H1 (cell line): ENCODE data around the gene R3HCC1L. TPM values are rescaled to one million over a fixed set of nuclear protein-coding genes. Genes with fewer than 3 reads are reported as not detected.
A peak's percentile ranks its signal among the peaks of the same experiment; 100 is the strongest.

Source experiments
- CTCF ChIA-PET: fragments of 300-600 bp; sonication (Branson Sonifier 250); formaldehyde crosslinking; loops from one replicate; lab custom pipeline; 2021; ENCODE audit not compliant: partially characterized antibody; lab: Charles Lee
- POLR2A ChIA-PET: fragments of 300-600 bp; sonication (Branson Sonifier 250); formaldehyde crosslinking; loops from one replicate; lab custom pipeline; 2021; ENCODE audit warnings: inconsistent platforms; ENCODE audit not compliant: partially characterized antibody; lab: Charles Lee
- DNase-seq, 2 experiments: peaks; one replicate each; pipeline versions ENCODE4 v3.0.0 to v3.0.0-alpha.2; 2010 to 2022; ENCODE audit warnings: low spot score in 2 of 2, low read depth in 1 of 2, mixed read lengths in 1 of 2
- FAIRE-seq: peaks from 2 replicates; lab custom pipeline; 2011; peaks lifted over from hg19 to GRCh38; lab: Jason Lieb, UNC
- H2AFZ ChIP-seq: 2 replicates; pipeline ENCODE4 v1.8.1; 2012; ENCODE audit warnings: low read length, inconsistent platforms
- H2AK5ac ChIP-seq: 2 replicates; pipeline ENCODE4 v1.6.1; 2013; ENCODE audit warnings: low read depth, low read length
- H2BK120ac ChIP-seq: replicated peaks from 2 replicates; pipeline ENCODE3; 2013; ENCODE audit warnings: low read depth, low read length, inconsistent platforms
- H2BK12ac ChIP-seq: 2 replicates; pipeline ENCODE4 v1.6.1; 2013; ENCODE audit warnings: low read depth, low read length
- H2BK15ac ChIP-seq: 2 replicates; pipeline ENCODE4 v1.6.1; 2013; ENCODE audit warnings: low read length
- H2BK20ac ChIP-seq: 2 replicates; pipeline ENCODE4 v1.6.1; 2013; ENCODE audit warnings: low read length
- H2BK5ac ChIP-seq: 2 replicates; pipeline ENCODE4 v1.6.1; 2013; ENCODE audit warnings: low read depth, low read length
- H3K14ac ChIP-seq: 2 replicates; pipeline ENCODE4 v1.6.1; 2013; ENCODE audit warnings: inconsistent platforms; ENCODE audit not compliant: insufficient read length
- H3K18ac ChIP-seq: 2 replicates; pipeline ENCODE4 v1.6.1; 2013; ENCODE audit warnings: low read length; ENCODE audit errors: extremely low read depth
- H3K23ac ChIP-seq: 2 replicates; pipeline ENCODE4 v1.6.1; 2013; ENCODE audit warnings: inconsistent platforms; ENCODE audit not compliant: insufficient read length
- H3K23me2 ChIP-seq: 2 replicates; pipeline ENCODE4 v1.6.1; 2013; ENCODE audit warnings: low read depth, low read length
- H3K27ac ChIP-seq: 2 replicates; pipeline ENCODE4 v1.6.1; 2011; ENCODE audit warnings: low read depth, low read length, inconsistent platforms
- H3K27me3 ChIP-seq, 4 experiments: replicated peaks in 1 of 4; 1 replicate in 1 of 4; 2 replicates in 3 of 4; pipeline versions ENCODE4 v1.6.1 to v1.8.1; 2011 to 2013; ENCODE audit warnings: low read length in 3 of 4, mild to moderate bottlenecking in 3 of 4, inconsistent platforms in 2 of 4, mixed read lengths in 2 of 4, moderate library complexity in 1 of 4; ENCODE audit not compliant: control insufficient read depth in 3 of 4, insufficient read depth in 3 of 4; ENCODE audit errors: extremely low read depth in 1 of 4
- H3K36me3 ChIP-seq, 4 experiments: 2 replicates each; pipeline versions ENCODE4 v1.6.1 to v1.8.1; 2011 to 2013; ENCODE audit warnings: mild to moderate bottlenecking in 4 of 4, low read length in 3 of 4, moderate library complexity in 2 of 4, control low read depth in 1 of 4, inconsistent platforms in 1 of 4; ENCODE audit not compliant: insufficient read depth in 4 of 4, control insufficient read depth in 2 of 4
- H3K4ac ChIP-seq: replicated peaks from 2 replicates; pipeline ENCODE3; 2013; ENCODE audit warnings: low read length, low read depth, mixed read lengths, inconsistent platforms; ENCODE audit not compliant: insufficient read length
- H3K4me1 ChIP-seq, 4 experiments: replicated peaks in 1 of 4; 1 replicate in 1 of 4; 2 replicates in 3 of 4; pipeline versions ENCODE4 v1.6.1 to v1.8.1; 2011 to 2013; ENCODE audit warnings: low read length in 3 of 4, inconsistent platforms in 2 of 4, mixed read lengths in 1 of 4; ENCODE audit not compliant: insufficient read depth in 4 of 4, control insufficient read depth in 3 of 4
- H3K4me2 ChIP-seq, 2 experiments: 2 replicates each; pipeline versions ENCODE4 v1.6.1 to v1.8.1; 2011 to 2013; ENCODE audit warnings: low read depth in 2 of 2, low read length in 2 of 2, control low read depth in 1 of 2, inconsistent platforms in 1 of 2, mild to moderate bottlenecking in 1 of 2; ENCODE audit not compliant: insufficient read depth in 1 of 2
- H3K4me3 ChIP-seq, 4 experiments: fragments of 200-600, 300-600 bp in 1 of 4; sonication (generic), shearing (Covaris generic), sonication (Bioruptor Twin) in 1 of 4; 2 replicates each; pipeline versions ENCODE4 v1.5.1 to v1.8.1; 2011 to 2016; ENCODE audit warnings: low read length in 4 of 4, low read depth in 3 of 4, control low read depth in 2 of 4, inconsistent platforms in 2 of 4, mild to moderate bottlenecking in 2 of 4, mixed read lengths in 1 of 4, moderate library complexity in 1 of 4; ENCODE audit not compliant: insufficient read depth in 2 of 4; ENCODE audit errors: extremely low read depth in 1 of 4
- H3K56ac ChIP-seq: replicated peaks from 2 replicates; pipeline ENCODE3; 2013; ENCODE audit warnings: low read depth, mild to moderate bottlenecking, mixed read lengths, low read length, inconsistent platforms; ENCODE audit not compliant: insufficient read length
- H3K79me1 ChIP-seq: 2 replicates; pipeline ENCODE4 v1.6.1; 2013; ENCODE audit warnings: low read depth, low read length, control low read depth
- H3K79me2 ChIP-seq, 2 experiments: 2 replicates each; pipeline versions ENCODE4 v1.6.1 to v1.8.1; 2012 to 2013; ENCODE audit warnings: low read length in 2 of 2, mild to moderate bottlenecking in 2 of 2, inconsistent platforms in 1 of 2; ENCODE audit not compliant: insufficient read depth in 2 of 2, control insufficient read depth in 1 of 2
- H3K9ac ChIP-seq, 4 experiments: replicated peaks in 1 of 4; 1 replicate in 1 of 4; 2 replicates in 3 of 4; pipeline versions ENCODE4 v1.6.1 to v1.8.1; 2011 to 2013; ENCODE audit warnings: low read depth in 3 of 4, low read length in 3 of 4, control low read depth in 2 of 4, mild to moderate bottlenecking in 2 of 4, moderate library complexity in 2 of 4, inconsistent platforms in 1 of 4; ENCODE audit errors: extremely low read depth in 1 of 4
- H3K9me3 ChIP-seq, 2 experiments: 2 replicates each; pipeline versions ENCODE4 v1.6.1 to v1.8.1; 2012 to 2013; ENCODE audit warnings: mild to moderate bottlenecking in 2 of 2, moderate library complexity in 2 of 2, control low read depth in 1 of 2, inconsistent platforms in 1 of 2, low read depth in 1 of 2, low read length in 1 of 2, mixed read lengths in 1 of 2; ENCODE audit not compliant: insufficient read depth in 2 of 2
- H4K20me1 ChIP-seq, 2 experiments: replicated peaks in 1 of 2; 2 replicates each; pipeline versions ENCODE3 to v1.8.1; 2011 to 2013; ENCODE audit warnings: inconsistent platforms in 2 of 2, low read length in 2 of 2, mild to moderate bottlenecking in 1 of 2; ENCODE audit not compliant: insufficient read depth in 2 of 2, control insufficient read depth in 1 of 2
- H4K5ac ChIP-seq: 2 replicates; pipeline ENCODE4 v1.6.1; 2013; ENCODE audit warnings: low read length, low read depth, mixed read lengths, inconsistent platforms; ENCODE audit not compliant: insufficient read length
- H4K8ac ChIP-seq: 2 replicates; pipeline ENCODE4 v1.8.0; 2013; ENCODE audit warnings: mild to moderate bottlenecking, moderate library complexity, low read length, inconsistent platforms; ENCODE audit not compliant: insufficient read depth; ENCODE audit errors: extremely low read depth
- H4K91ac ChIP-seq: replicated peaks from 2 replicates; pipeline ENCODE3; 2013; ENCODE audit warnings: low read length, mixed read lengths, inconsistent platforms; ENCODE audit not compliant: insufficient read length
- CBX5 ChIP-seq: fragments of 300-800, 300-1000 bp; sonication (generic); IDR thresholded peaks from 2 replicates; pipeline ENCODE4 v1.7.1; 2016; ENCODE audit warnings: antibody characterized with exemption, low read length, low read depth
- CREB1 ChIP-seq: IDR thresholded peaks from 2 replicates; pipeline ENCODE4 v1.6.1; 2012; ENCODE audit warnings: inconsistent platforms
- JUND ChIP-seq: IDR thresholded peaks from 2 replicates; pipeline ENCODE4 v1.6.1; 2011; ENCODE audit warnings: mild to moderate bottlenecking, improper control_type of control experiment, low read length
- KDM4A ChIP-seq: IDR thresholded peaks from one replicate; pipeline ENCODE4 v1.7.1; 2012; ENCODE audit warnings: low read depth, mild to moderate bottlenecking, moderate library complexity, low read length, inconsistent platforms; ENCODE audit not compliant: severe bottlenecking
- MAX ChIP-seq: IDR thresholded peaks from 2 replicates; pipeline ENCODE4 v1.6.1; 2012; ENCODE audit warnings: inconsistent platforms
- NANOG ChIP-seq: IDR thresholded peaks from 2 replicates; pipeline ENCODE4 v1.6.1; 2011; ENCODE audit warnings: low read length, low read depth, mild to moderate bottlenecking, inconsistent platforms; ENCODE audit not compliant: insufficient read depth, poor library complexity, severe bottlenecking
- POLR2A ChIP-seq, 2 experiments: IDR thresholded peaks; 1 replicate in 1 of 2; 2 replicates in 1 of 2; pipeline ENCODE4 v1.6.1; 2011; ENCODE audit warnings: low read depth in 2 of 2, low read length in 2 of 2, mild to moderate bottlenecking in 2 of 2; ENCODE audit errors: control extremely low read depth in 1 of 2
- SUZ12 ChIP-seq: fragments of 200-600 bp; sonication (generic); IDR thresholded peaks from 2 replicates; pipeline ENCODE4 v1.6.1; 2012; ENCODE audit warnings: mild to moderate bottlenecking, inconsistent platforms, low read length, moderate library complexity, mixed read lengths
- WGBS, 2 experiments: shearing (Covaris generic) in 1 of 2; methylation state at CpG; one replicate each; pipeline versions ENCODE4 v1.1.6 to v1.1.7; 2013 to 2015; ENCODE audit warnings: low lambda C conversion rate in 2 of 2, mixed read lengths in 2 of 2, inconsistent platforms in 1 of 2, low coverage in 1 of 2, missing lambda C conversion rate in 1 of 2; ENCODE audit not compliant: insufficient replicate concordance in 2 of 2, insufficient coverage in 1 of 2, insufficient read length in 1 of 2; ENCODE audit errors: extremely low coverage in 1 of 2, missing lambda C conversion rate in 1 of 2; 5-methylcytosine and 5-hydroxymethylcytosine counted together
- polyA plus RNA-seq, 7 experiments: library from polyadenylated mRNA; depleted of rRNA in 3 of 7; stranded (reverse) in 5 of 7; unstranded in 2 of 7; fragments of >200 nt in 5 of 7; fragments of 200-250 nt in 2 of 7; gene quantifications; 1 replicate in 5 of 7; 2 replicates in 1 of 7; 4 replicates in 1 of 7; pipeline versions ENCODE4 v1.2.1 to v1.2.3, GENCODE V29; 2011 to 2013; ENCODE audit warnings: missing spikeins in 2 of 7, mixed read lengths in 2 of 7
- total RNA-seq: library from RNA; stranded (reverse); fragmentation: NEBNext Ultra II Directional; extraction: Animal tissue kit (Norgen Biotek cat#: 25700); gene quantifications from 2 replicates; pipeline ENCODE4 v1.2.1, GENCODE V29; 2021

R3HCC1L gene
- total and polyA plus RNA-seq, 2 of the 8 experiments (the other 6 are each of a cell fraction or from before 2014, with no cell fraction given), result 6.9 to 13.9 TPM

GRCh38 chr10:98168766-98169165 is 34.3 kb downstream of the R3HCC1L start:
- CTCF ChIA-PET, result interaction anchor here (1.1 to 7.8 kb wide), 8 partner anchors 11 to 254 kb away, joined by 3 to 68 read pairs (median 6); no protein-coding TSS in a partner anchor
- Histone ChIP-seq H4K5ac (no peak overlapping the region), H3K36me3 (peaks cover 0 to 6% (median 1%) of the 10 kb centered on the region in 4 experiments; a peak in 2 of 8 replicates), H3K23ac (no peak overlapping the region), H3K23me2 (no peaks in the 10 kb centered on the region), H2AK5ac (no peak overlapping the region), H3K27ac (no peak overlapping the region), H3K4me2 (peak overlapping the region; percentile 46 to 59), H2BK120ac (no peak overlapping the region), H3K79me1 (no peaks in the 10 kb centered on the region; the same call in 1 of the 2 replicates), H2BK5ac (no peak overlapping the region), H3K79me2 (peaks cover 0 to 2% of the 10 kb centered on the region in 2 experiments; a peak in 2 of 4 replicates), H2BK20ac (no peak overlapping the region), H2AFZ (no peak overlapping the region), H4K20me1 (peaks cover 0 to 2% of the 10 kb centered on the region in 2 experiments)
- DNase-seq (no peak), FAIRE-seq (no peak)
- POLR2A ChIA-PET, result no interaction called here
- 58% methylated on average over 3 of the region's 3 CpGs; no CpG with 5 or more reads in 1 of the 2 experiments for WGBS, 2 experiments
- no peak for TF ChIP-seq KDM4A
- no peak for TF ChIP-seq MAX
- TF ChIP-seq NANOG, result no peak
- no peak for TF ChIP-seq POLR2A (IDR thresholded peaks at IDR 0.05; ENCODE audit: control extremely low read depth in 1 of 2, low read depth in 2 of 2, low read length in 2 of 2)
- TF ChIP-seq JUND, result no peak
- no peak for TF ChIP-seq CBX5
- no peak for TF ChIP-seq CREB1
- no peak for TF ChIP-seq SUZ12
- TF ChIP-seq, all 59 proteins: peak for 0
- H2BK12ac ChIP-seq, result no peak overlapping the region
- no peak overlapping the region for H2BK15ac ChIP-seq
- peaks cover 6 to 14% (median 12%) of the 10 kb centered on the region in 4 experiments for H3K4me1 ChIP-seq
- H3K56ac ChIP-seq, result no peak overlapping the region
- no peaks in the 10 kb centered on the region for H3K27me3 ChIP-seq
- no peak overlapping the region for H3K14ac ChIP-seq
- no peak overlapping the region for H4K91ac ChIP-seq
- no peak overlapping the region for H3K4ac ChIP-seq
- peak overlapping the region in 1 of 4 experiments; percentile 35; a peak in 2 of 8 replicates for H3K4me3 ChIP-seq
- H3K9me3 ChIP-seq, result no peaks in the 10 kb centered on the region
- H3K18ac ChIP-seq, result no peak overlapping the region
- no peak overlapping the region for H3K9ac ChIP-seq
- H4K8ac ChIP-seq, result no peak overlapping the region
